Measurements from ENCODE around the gene VTI1A. TPM values are rescaled to one million over a fixed set of nuclear protein-coding genes. Genes with fewer than 3 reads are reported as not detected.

The VTI1A gene
- total and polyA plus RNA-seq, 8 donors, result 7.3 to 20.2 (median 11.6) TPM

DNA sequence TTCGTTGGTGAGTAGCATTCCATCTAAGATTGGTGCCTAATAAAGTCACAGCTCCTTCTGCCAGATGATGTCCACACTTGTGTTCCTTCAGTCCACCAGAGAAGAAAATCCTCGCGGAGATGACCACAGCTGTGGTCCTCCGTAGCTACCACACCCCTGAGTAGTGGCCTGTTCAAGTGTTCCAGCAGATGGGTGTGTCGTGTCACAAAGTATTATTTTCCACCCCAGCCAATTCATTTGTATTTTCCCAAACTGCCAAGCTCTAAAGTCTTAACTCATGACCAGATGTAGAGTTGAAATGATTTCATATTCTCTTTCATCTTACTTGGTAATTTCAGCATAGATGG is 251.8 kb downstream of the VTI1A start:
- WGBS, 2 donors, result 96 to 99% methylated on average over 5 of the region's 5 CpGs
- H3K4me3 ChIP-seq, result no peak overlapping the region
- FAIRE-seq (no peak), DNase-seq (no peak), ATAC-seq (no peak)
- H3K4me1 ChIP-seq, result no peaks in the 10 kb centered on the region
- H3K27me3 ChIP-seq, result no peaks in the 10 kb centered on the region
- intact Hi-C loops (cut with DNase I), result no loop called here
- no peaks in the 10 kb centered on the region for H3K36me3 ChIP-seq
- TF ChIP-seq, protein P1, sequence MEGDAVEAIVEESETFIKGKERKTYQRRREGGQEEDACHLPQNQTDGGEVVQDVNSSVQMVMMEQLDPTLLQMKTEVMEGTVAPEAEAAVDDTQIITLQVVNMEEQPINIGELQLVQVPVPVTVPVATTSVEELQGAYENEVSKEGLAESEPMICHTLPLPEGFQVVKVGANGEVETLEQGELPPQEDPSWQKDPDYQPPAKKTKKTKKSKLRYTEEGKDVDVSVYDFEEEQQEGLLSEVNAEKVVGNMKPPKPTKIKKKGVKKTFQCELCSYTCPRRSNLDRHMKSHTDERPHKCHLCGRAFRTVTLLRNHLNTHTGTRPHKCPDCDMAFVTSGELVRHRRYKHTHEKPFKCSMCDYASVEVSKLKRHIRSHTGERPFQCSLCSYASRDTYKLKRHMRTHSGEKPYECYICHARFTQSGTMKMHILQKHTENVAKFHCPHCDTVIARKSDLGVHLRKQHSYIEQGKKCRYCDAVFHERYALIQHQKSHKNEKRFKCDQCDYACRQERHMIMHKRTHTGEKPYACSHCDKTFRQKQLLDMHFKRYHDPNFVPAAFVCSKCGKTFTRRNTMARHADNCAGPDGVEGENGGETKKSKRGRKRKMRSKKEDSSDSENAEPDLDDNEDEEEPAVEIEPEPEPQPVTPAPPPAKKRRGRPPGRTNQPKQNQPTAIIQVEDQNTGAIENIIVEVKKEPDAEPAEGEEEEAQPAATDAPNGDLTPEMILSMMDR (IDR thresholded peaks at IDR 0.05), result no peak
- no peaks in the 10 kb centered on the region for H3K9me3 ChIP-seq
- no peak overlapping the region for H3K27ac ChIP-seq

DNA sequence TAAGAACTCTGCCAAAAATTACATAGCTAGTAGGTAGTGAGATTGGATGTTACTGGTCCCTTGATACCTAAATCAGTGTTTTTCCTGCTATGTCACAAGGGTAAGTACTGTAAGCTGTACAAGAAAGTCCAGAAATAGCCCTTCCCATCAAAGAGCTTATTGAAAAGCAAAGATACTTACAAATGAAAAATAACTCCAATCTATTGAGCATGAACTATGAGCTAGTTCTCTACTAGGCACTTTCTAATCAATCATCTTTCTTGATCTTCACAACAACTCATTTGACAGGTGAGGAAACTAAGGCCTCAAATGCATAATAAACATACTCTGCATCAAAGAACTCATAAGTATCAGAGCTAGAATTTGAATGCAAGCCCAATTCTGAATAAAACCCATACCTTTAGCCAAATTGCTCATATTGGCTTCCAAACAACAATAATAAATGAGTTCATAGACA is 253.2 kb downstream of the VTI1A start:
- FAIRE-seq (no peak), ATAC-seq (no peak)
- intact Hi-C loops (cut with DNase I), result no loop called here

DNA sequence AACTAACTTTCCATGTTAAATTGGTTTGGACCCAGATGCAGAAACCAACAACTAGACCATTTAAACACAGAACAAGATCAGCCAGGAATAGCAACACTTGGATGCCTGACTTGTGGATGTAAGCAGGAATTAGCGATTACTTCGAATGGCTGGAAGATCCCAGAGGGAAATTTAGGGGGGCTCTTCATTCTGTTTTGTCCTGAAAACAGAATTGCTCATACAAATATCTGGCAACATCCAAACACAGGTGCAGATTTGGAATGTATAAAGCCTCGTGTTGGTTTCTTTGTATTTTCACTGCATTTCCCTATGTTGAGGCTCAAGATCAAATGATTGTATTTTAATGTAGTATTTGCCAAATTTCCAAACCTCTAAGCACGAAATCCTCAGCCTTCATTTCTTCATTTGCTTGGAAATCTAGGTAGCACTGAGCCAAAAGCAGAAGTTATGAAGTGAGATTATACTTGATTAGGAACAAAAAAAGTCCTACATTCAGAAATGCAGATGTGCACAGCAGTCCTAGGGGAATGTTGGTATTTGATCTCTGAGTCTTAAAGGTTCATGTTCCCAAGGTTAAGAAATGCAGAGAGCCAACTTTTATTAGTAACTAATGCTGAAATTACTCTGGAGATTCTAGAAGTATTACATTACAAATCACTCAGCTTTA is 254.3 kb downstream of the VTI1A start:
- DNase-seq (no peak), FAIRE-seq (no peak)
- WGBS, 2 donors, result 90 to 91% methylated on average over 4 of the region's 4 CpGs

More for the DNA sequence above, 253.2 kb downstream of the VTI1A start:
- TF ChIP-seq, protein P1 (IDR thresholded peaks at IDR 0.05), result no peak
- DNase-seq, result no peak
- Histone ChIP-seq H3K4me1 (no peaks in the 10 kb centered on the region), H3K27me3 (no peaks in the 10 kb centered on the region), H3K36me3 (no peaks in the 10 kb centered on the region), H3K27ac (no peak overlapping the region), H3K9me3 (no peaks in the 10 kb centered on the region), H3K4me3 (no peak overlapping the region)

DNA sequence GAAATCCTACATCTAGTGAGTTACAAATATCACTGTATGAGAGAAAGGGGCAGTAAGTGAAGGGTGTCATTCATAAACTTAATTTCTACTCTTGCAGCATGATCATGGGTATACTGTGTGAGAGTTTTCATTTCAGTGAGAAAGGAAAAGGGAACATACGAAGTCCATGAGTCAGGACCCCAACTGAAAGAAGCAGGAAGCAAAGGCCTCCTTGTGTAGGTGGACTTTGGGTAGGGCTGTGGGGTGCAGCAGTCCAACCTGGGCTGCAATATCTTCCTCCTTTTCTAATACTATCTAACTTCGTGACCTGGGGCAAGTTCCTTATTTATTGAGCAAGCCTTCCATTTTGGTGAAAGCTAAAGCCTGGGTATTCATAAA is 254.9 kb downstream of the VTI1A start:
- no peak overlapping the region for H3K27ac ChIP-seq
- no peak for FAIRE-seq
- no peak for DNase-seq
- 92% methylated on average over 2 of the region's 2 CpGs for WGBS, 2 donors
- no peaks in the 10 kb centered on the region for H3K27me3 ChIP-seq
- TF ChIP-seq, protein P1 (IDR thresholded peaks at IDR 0.05), result no peak
- H3K36me3 ChIP-seq, result no peaks in the 10 kb centered on the region
- intact Hi-C loops (cut with DNase I), result no loop called here
- H3K4me3 ChIP-seq, result no peak overlapping the region
- H3K9me3 ChIP-seq, result no peaks in the 10 kb centered on the region
- H3K4me1 ChIP-seq, result no peaks in the 10 kb centered on the region
- no peak for ATAC-seq

More for the DNA sequence above, 254.3 kb downstream of the VTI1A start:
- no peak overlapping the region for H3K4me3 ChIP-seq
- ATAC-seq, result no peak
- TF ChIP-seq, protein P1 (IDR thresholded peaks at IDR 0.05), result no peak
- no peaks in the 10 kb centered on the region for H3K9me3 ChIP-seq
- no peaks in the 10 kb centered on the region for H3K36me3 ChIP-seq
- no peaks in the 10 kb centered on the region for H3K4me1 ChIP-seq
- intact Hi-C loops (cut with DNase I), result no loop called here
- H3K27ac ChIP-seq, result no peak overlapping the region
- H3K27me3 ChIP-seq, result no peaks in the 10 kb centered on the region

DNA sequence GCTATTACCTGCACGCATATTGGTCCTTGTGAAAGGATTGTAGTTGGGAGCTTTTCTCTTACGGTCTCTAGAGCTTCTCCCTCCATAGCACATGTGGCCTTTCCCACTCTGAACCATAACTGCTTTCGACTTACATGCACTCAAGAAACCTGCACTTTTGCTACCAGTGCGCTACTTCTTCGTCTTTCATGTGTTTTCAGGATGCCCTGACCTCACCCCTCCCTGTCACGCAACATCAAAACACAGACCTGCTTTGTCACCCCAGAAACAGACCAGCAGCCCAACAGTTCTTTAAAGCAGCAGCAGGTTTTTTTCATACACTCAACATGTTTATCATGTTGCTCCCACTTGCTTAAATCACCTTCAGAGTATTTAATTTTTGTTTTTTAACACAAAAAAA is 259.6 kb downstream of the VTI1A start:
- H3K27me3 ChIP-seq, result no peaks in the 10 kb centered on the region
- intact Hi-C loops (cut with DNase I), result no loop called here
- no peak overlapping the region for H3K4me3 ChIP-seq
- ATAC-seq (no peak), DNase-seq (no peak), FAIRE-seq (no peak)
- H3K36me3 ChIP-seq, result no peaks in the 10 kb centered on the region
- TF ChIP-seq, protein P1 (IDR thresholded peaks at IDR 0.05), result no peak
- no peak overlapping the region for H3K27ac ChIP-seq
- H3K4me1 ChIP-seq, result peaks cover 0 to 9% (median 6%) of the 10 kb centered on the region in 3 donors
- no peaks in the 10 kb centered on the region for H3K9me3 ChIP-seq
- 96 to 98% methylated on average over 6 of the region's 6 CpGs for WGBS, 2 donors

Measured in pancreas (tissue), 10 donors.